CD14-positive monocyte (primary cell): Measurements from ENCODE around the gene CD276. TPM values are rescaled to one million over a fixed set of nuclear protein-coding genes. Genes with fewer than 3 reads are reported as not detected.

Experiments
- DNase-seq, 3 donors: peaks; one replicate each; pipeline ENCODE4 v3.0.0-alpha.2; 2011 to 2022
- H2AFZ ChIP-seq: 2 replicates; pipeline ENCODE4 v1.6.0; 2012; ENCODE audit warnings: mild to moderate bottlenecking, low read depth, low read length, inconsistent platforms; ENCODE audit not compliant: insufficient read depth, poor library complexity, severe bottlenecking
- H3K27ac ChIP-seq, 2 donors: 1 replicate in 1 of 2; 2 replicates in 1 of 2; pipeline ENCODE4 v1.5.1; 2012 to 2013; ENCODE audit warnings: low read length in 2 of 2, control low read depth in 1 of 2, inconsistent platforms in 1 of 2, low read depth in 1 of 2, mild to moderate bottlenecking in 1 of 2
- H3K27me3 ChIP-seq, 2 donors: one replicate each; pipeline versions ENCODE4 v1.6.0 to v1.6.1; 2011 to 2013; ENCODE audit warnings: low read length in 2 of 2; ENCODE audit not compliant: control insufficient read depth in 2 of 2, insufficient read depth in 2 of 2
- H3K36me3 ChIP-seq, 2 donors: replicated peaks in 1 of 2; 1 replicate in 1 of 2; 2 replicates in 1 of 2; pipeline versions ENCODE4 v1.5.1 to v1.6.1; 2012 to 2013; ENCODE audit warnings: low read length in 2 of 2, control low read depth in 1 of 2, inconsistent platforms in 1 of 2, mild to moderate bottlenecking in 1 of 2; ENCODE audit not compliant: insufficient read depth in 2 of 2, control insufficient read depth in 1 of 2
- H3K4me1 ChIP-seq, 2 donors: 1 replicate in 1 of 2; 2 replicates in 1 of 2; pipeline versions ENCODE4 v1.5.1 to v1.6.1; 2012 to 2013; ENCODE audit warnings: low read length in 2 of 2, control low read depth in 1 of 2, inconsistent platforms in 1 of 2, mild to moderate bottlenecking in 1 of 2, moderate library complexity in 1 of 2; ENCODE audit not compliant: insufficient read depth in 2 of 2, control insufficient read depth in 1 of 2
- H3K4me2 ChIP-seq: replicated peaks from 2 replicates; pipeline ENCODE3; 2012; ENCODE audit warnings: low read length, moderate library complexity, mild to moderate bottlenecking; ENCODE audit not compliant: poor library complexity, severe bottlenecking; ENCODE audit errors: extremely low read depth
- H3K4me3 ChIP-seq, 3 experiments: fragments of 200-600 bp in 1 of 3; sonication (generic) in 1 of 3; replicated peaks in 1 of 3; 1 replicate in 2 of 3; 2 replicates in 1 of 3; pipeline ENCODE4 v1.5.1; 2011 to 2013; ENCODE audit warnings: low read length in 3 of 3, mild to moderate bottlenecking in 3 of 3, control low read depth in 2 of 3, low read depth in 2 of 3, inconsistent platforms in 1 of 3, moderate library complexity in 1 of 3
- H3K79me2 ChIP-seq: 2 replicates; pipeline ENCODE4 v1.6.0; 2012; ENCODE audit warnings: mild to moderate bottlenecking, control low read depth, inconsistent platforms, low read length, moderate library complexity; ENCODE audit not compliant: insufficient read depth
- H3K9ac ChIP-seq: 2 replicates; pipeline ENCODE4 v1.6.0; 2017; ENCODE audit warnings: low read length, mild to moderate bottlenecking; ENCODE audit not compliant: insufficient read depth, poor library complexity, severe bottlenecking
- H3K9me3 ChIP-seq, 2 donors: replicated peaks in 1 of 2; 1 replicate in 1 of 2; 2 replicates in 1 of 2; pipeline versions ENCODE4 v1.5.1 to v1.6.1; 2012 to 2013; ENCODE audit warnings: low read length in 2 of 2, control low read depth in 1 of 2; ENCODE audit not compliant: control insufficient read depth in 1 of 2, insufficient read depth in 1 of 2
- H4K20me1 ChIP-seq: 2 replicates; pipeline ENCODE4 v1.6.0; 2012; ENCODE audit warnings: mild to moderate bottlenecking, low read length, control low read depth, moderate library complexity; ENCODE audit not compliant: insufficient read depth
- H3K27ac Mint-ChIP-seq, 7 donors: one replicate each; pipeline ENCODE4 v1.8.0; 2020; ENCODE audit warnings: mild to moderate bottlenecking in 7 of 7, mixed read lengths in 7 of 7, moderate library complexity in 6 of 7, inconsistent platforms in 2 of 7
- H3K27me3 Mint-ChIP-seq, 3 donors: one replicate each; pipeline ENCODE4 v1.8.0; 2021 to 2022; ENCODE audit warnings: low read depth in 3 of 3, mild to moderate bottlenecking in 3 of 3, mixed read lengths in 3 of 3, moderate library complexity in 3 of 3, inconsistent platforms in 1 of 3
- H3K36me3 Mint-ChIP-seq, 2 donors: one replicate each; pipeline ENCODE4 v1.8.0; 2020; ENCODE audit warnings: mixed read lengths in 2 of 2, inconsistent platforms in 1 of 2, mild to moderate bottlenecking in 1 of 2
- H3K4me1 Mint-ChIP-seq: one replicate; pipeline ENCODE4 v1.8.0; 2020; ENCODE audit warnings: mild to moderate bottlenecking, mixed read lengths
- H3K4me3 Mint-ChIP-seq, 2 donors: one replicate each; pipeline ENCODE4 v1.8.0; 2020; ENCODE audit warnings: mild to moderate bottlenecking in 2 of 2, mixed read lengths in 2 of 2, moderate library complexity in 1 of 2
- H3K9me3 Mint-ChIP-seq, 7 donors: one replicate each; pipeline ENCODE4 v1.8.0; 2020 to 2022; ENCODE audit warnings: mixed read lengths in 7 of 7, mild to moderate bottlenecking in 6 of 7, moderate library complexity in 6 of 7, inconsistent platforms in 2 of 7
- WGBS: methylation state at CpG from one replicate; pipeline ENCODE4 v1.1.5; 2013; ENCODE audit warnings: missing lambda C conversion rate; ENCODE audit not compliant: insufficient coverage; 5-methylcytosine and 5-hydroxymethylcytosine counted together
- intact Hi-C, 2 donors: fragments of 100-400 bp; cut with micrococcal nuclease; formaldehyde crosslinking; loops; one replicate each; pipeline versions ENCODE4 v1.15.0 to v1.15.1; 2023
- polyA plus RNA-seq, 3 donors: library from polyadenylated mRNA; depleted of rRNA in 1 of 3; unstranded in 2 of 3; stranded (reverse) in 1 of 3; fragments of 300-500 nt in 2 of 3; fragments of >200 nt in 1 of 3; fragmentation: Illumina TruSeq in 2 of 3; gene quantifications; 1 replicate in 2 of 3; 2 replicates in 1 of 3; pipeline ENCODE4 v1.2.3, GENCODE V29; 2012 to 2021
- TF ChIP-seq, protein P1 (sequence below): fragments of 200-600 bp; IDR thresholded peaks from one replicate; pipeline ENCODE4 v1.8.0; 2022; ENCODE audit warnings: antibody characterized with exemption, mild to moderate bottlenecking

CD276 gene
- polyA plus RNA-seq, 3 donors, result 0.52 to 0.72 (median 0.64) TPM

DNA sequence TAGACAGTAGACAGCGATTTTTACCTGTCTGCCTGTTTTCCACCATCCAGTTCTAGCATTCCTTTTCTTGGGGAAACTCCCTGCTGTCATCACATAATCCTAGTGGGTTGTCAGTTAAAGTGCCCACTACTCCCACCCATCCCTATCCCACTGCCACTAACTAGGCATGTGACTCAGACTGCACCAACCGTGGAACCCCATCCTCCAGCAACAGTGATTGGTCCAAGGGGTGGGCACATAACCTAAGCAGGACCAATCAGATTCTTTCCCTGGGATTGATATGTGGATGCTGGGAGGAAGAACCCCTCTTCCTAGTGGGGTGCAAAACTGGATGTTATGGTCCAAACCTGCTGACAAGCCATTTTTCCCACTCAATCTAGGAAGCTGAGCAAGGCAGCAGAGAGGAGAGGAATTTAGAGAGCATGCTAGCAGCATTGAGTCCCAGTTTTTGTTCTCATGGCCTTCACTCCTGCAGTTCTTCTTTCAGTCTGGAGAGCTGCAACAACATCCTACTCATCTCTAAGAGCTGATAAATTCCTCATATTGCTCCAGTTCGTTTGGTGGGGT is 72.8 kb downstream of the CD276 start:
- Histone ChIP-seq H3K9ac (no peak overlapping the region), H3K4me1 (no peaks in the 10 kb centered on the region), H3K79me2 (no peaks in the 10 kb centered on the region), H3K27me3 (peaks cover 31 to 40% of the 10 kb centered on the region in 2 donors), H3K4me2 (no peak overlapping the region), H3K36me3 (no peaks in the 10 kb centered on the region), H3K4me3 (no peak overlapping the region), H4K20me1 (no peaks in the 10 kb centered on the region), H2AFZ (no peak overlapping the region), H3K9me3 (no peaks in the 10 kb centered on the region), H3K27ac (no peak overlapping the region)
- H3K9me3 Mint-ChIP-seq, result peaks cover 0 to 6% (median 0%) of the 10 kb centered on the region in 7 donors
- TF ChIP-seq, protein P1, sequence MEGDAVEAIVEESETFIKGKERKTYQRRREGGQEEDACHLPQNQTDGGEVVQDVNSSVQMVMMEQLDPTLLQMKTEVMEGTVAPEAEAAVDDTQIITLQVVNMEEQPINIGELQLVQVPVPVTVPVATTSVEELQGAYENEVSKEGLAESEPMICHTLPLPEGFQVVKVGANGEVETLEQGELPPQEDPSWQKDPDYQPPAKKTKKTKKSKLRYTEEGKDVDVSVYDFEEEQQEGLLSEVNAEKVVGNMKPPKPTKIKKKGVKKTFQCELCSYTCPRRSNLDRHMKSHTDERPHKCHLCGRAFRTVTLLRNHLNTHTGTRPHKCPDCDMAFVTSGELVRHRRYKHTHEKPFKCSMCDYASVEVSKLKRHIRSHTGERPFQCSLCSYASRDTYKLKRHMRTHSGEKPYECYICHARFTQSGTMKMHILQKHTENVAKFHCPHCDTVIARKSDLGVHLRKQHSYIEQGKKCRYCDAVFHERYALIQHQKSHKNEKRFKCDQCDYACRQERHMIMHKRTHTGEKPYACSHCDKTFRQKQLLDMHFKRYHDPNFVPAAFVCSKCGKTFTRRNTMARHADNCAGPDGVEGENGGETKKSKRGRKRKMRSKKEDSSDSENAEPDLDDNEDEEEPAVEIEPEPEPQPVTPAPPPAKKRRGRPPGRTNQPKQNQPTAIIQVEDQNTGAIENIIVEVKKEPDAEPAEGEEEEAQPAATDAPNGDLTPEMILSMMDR, result no peak
- no peak overlapping the region for H3K4me3 Mint-ChIP-seq
- H3K36me3 Mint-ChIP-seq, result peaks cover 0 to 2% of the 10 kb centered on the region in 2 donors
- 100% methylated on average over 2 of the region's 3 CpGs for WGBS
- peaks cover 26 to 45% (median 33%) of the 10 kb centered on the region in 3 donors for H3K27me3 Mint-ChIP-seq
- H3K27ac Mint-ChIP-seq, result no peak overlapping the region
- peaks cover 2% of the 10 kb centered on the region for H3K4me1 Mint-ChIP-seq
- intact Hi-C loops, result no loop called here
- no peak for DNase-seq

DNA sequence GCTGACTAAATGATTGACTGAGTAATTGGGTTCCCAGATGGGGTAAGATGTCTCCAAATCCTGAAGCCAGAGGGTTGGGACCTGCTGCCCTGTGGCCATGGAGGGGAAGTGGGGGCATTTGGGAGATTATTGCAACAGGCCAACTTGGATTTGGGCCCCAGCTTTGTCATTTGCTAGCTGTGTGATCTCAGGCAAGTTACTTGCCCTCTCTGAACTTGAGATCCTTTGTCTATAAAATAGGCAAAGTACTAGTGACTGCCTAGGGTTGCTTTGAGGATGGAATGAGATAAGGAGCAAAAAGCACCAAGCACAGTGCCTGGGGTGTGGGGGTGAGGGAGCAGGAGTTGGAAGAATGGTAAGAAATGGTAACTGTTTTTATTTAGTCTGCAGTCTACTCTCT is 73.4 kb downstream of the CD276 start:
- H3K36me3 Mint-ChIP-seq, result peaks cover 0 to 2% of the 10 kb centered on the region in 2 donors
- Histone ChIP-seq H3K4me3 (no peak overlapping the region), H3K9ac (no peak overlapping the region), H3K9me3 (no peaks in the 10 kb centered on the region), H3K36me3 (no peaks in the 10 kb centered on the region), H3K79me2 (no peaks in the 10 kb centered on the region), H3K27ac (no peak overlapping the region), H4K20me1 (no peaks in the 10 kb centered on the region), H3K4me1 (no peaks in the 10 kb centered on the region), H2AFZ (no peak overlapping the region), H3K27me3 (peaks cover 26 to 38% of the 10 kb centered on the region in 2 donors), H3K4me2 (no peak overlapping the region)
- peaks cover 2% of the 10 kb centered on the region for H3K4me1 Mint-ChIP-seq
- peaks cover 0 to 6% (median 0%) of the 10 kb centered on the region in 7 donors for H3K9me3 Mint-ChIP-seq
- TF ChIP-seq, protein P1, result no peak
- peaks cover 26 to 39% (median 33%) of the 10 kb centered on the region in 3 donors for H3K27me3 Mint-ChIP-seq
- H3K4me3 Mint-ChIP-seq, result no peak overlapping the region
- H3K27ac Mint-ChIP-seq, result no peak overlapping the region
- no peak for DNase-seq
- intact Hi-C loops, result no loop called here
